Left lung (tissue), 10 donors: ENCODE measurements around the gene IFTAP. TPM values are rescaled to one million over a fixed set of nuclear protein-coding genes. Genes with fewer than 3 reads are reported as not detected.

ENCODE experiments used
- ATAC-seq: fragments of 200-7000 bp; cut with Tn5 transposase; one replicate; pipeline ENCODE4 v1.9.1; 2020; ENCODE audit warnings: moderate library complexity
- DNase-seq, 4 donors: peaks; one replicate each; pipeline ENCODE4 v3.0.0-alpha.2; 2013 to 2020
- H3K27ac ChIP-seq, 2 donors: fragments of 200-600 bp; sonication (generic) in 1 of 2; one replicate each; pipeline versions ENCODE4 v1.5.0 to v1.8.0; 2020 to 2021
- H3K27me3 ChIP-seq, 2 donors: fragments of 200-600 bp; sonication (generic) in 1 of 2; one replicate each; pipeline versions ENCODE4 v1.5.0 to v1.8.0; 2020 to 2021
- H3K36me3 ChIP-seq, 2 donors: fragments of 200-600 bp; sonication (generic) in 1 of 2; one replicate each; pipeline versions ENCODE4 v1.5.0 to v1.8.0; 2020 to 2021
- H3K4me1 ChIP-seq, 2 donors: fragments of 200-600 bp; one replicate each; pipeline ENCODE4 v1.8.0; 2021
- H3K4me3 ChIP-seq, 2 donors: fragments of 200-600 bp; sonication (generic) in 1 of 2; one replicate each; pipeline versions ENCODE4 v1.5.0 to v1.8.0; 2020 to 2021; ENCODE audit warnings: mild to moderate bottlenecking in 1 of 2
- H3K9me3 ChIP-seq, 2 donors: fragments of 200-600 bp; sonication (generic) in 1 of 2; one replicate each; pipeline versions ENCODE4 v1.5.0 to v1.8.0; 2020 to 2021
- CTCF ChIP-seq, 2 donors: fragments of 200-600 bp; sonication (generic) in 1 of 2; IDR thresholded peaks; one replicate each; pipeline versions ENCODE4 v1.5.0 to v1.8.0; 2021; ENCODE audit warnings: antibody characterized with exemption in 2 of 2
- intact Hi-C, 2 donors: fragments of 100-400 bp; cut with DNase I; formaldehyde crosslinking; loops; one replicate each; pipeline versions ENCODE4 v1.11.2 to v1.14.2; 2022
- polyA plus RNA-seq, 6 donors: library from polyadenylated mRNA; unstranded; fragments of 120-200 nt; gene quantifications; one replicate each; pipeline ENCODE4 v1.2.1, GENCODE V29; 2013; ENCODE audit not compliant: insufficient read length in 6 of 6
- total RNA-seq, 2 donors: library from RNA; stranded (reverse); fragmentation: NEBNext Ultra II Directional; extraction: Animal tissue kit (Norgen Biotek cat#: 25700); gene quantifications; one replicate each; pipeline ENCODE4 v1.2.1, GENCODE V29; 2021
- donor health status: DM: no; HTN: yes; CAD: no.
- donor health status: DM: no; HTN: no; CAD: no.

The IFTAP gene
- total and polyA plus RNA-seq, 8 donors: 11.8 to 53.9 (median 48.4) TPM

- DNase-seq: no peak
- no peaks in the 10 kb centered on the region for H3K36me3 ChIP-seq
- peaks cover 0 to 3% of the 10 kb centered on the region in 2 donors for H3K4me1 ChIP-seq
- H3K4me3 ChIP-seq: no peak within 1 kb of the TSS
- intact Hi-C loops: loop anchor here in 1 of 2 donors (10.0 kb wide), 2 partner anchors 97 to 177 kb away; no protein-coding TSS in a partner anchor
- H3K27ac ChIP-seq: no peak within 1 kb of the TSS
- no peak for ATAC-seq
- no peak for TF ChIP-seq CTCF (IDR thresholded peaks at IDR 0.05)
- no peaks in the 10 kb centered on the region for H3K9me3 ChIP-seq
- H3K27me3 ChIP-seq: peaks cover 0 to 4% of the 10 kb centered on the region in 2 donors
These were observed 26.6 kb upstream of the IFTAP start, which contains the start of gene RAG1 for GRCh38 chr11:36567694-36568093. RAG1 (plus strand) TSS chr11:36568007; CDS start chr11:36573305, 5,298 bp downstream.

DNA sequence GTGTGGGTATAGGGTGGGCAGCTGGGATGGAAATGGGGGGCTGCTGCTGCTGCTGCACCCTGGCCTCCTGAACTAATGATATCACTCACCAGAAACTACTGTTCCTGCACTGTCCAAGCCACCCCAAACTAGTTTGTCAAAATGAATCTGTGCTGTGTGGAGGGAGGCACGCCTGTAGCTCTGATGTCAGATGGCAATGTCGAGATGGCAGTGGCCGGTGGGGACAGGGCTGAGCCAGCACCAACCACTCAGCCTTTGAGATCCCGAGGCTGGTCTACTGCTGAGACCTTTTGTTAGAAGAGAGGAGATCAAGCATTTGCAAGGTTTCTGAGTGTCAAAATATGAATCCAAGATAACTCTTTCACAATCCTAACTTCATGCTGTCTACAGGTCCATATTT lies 25.2 kb upstream of the IFTAP start:
- Histone ChIP-seq H3K27me3 (peaks cover 0 to 4% of the 10 kb centered on the region in 2 donors), H3K4me3 (no peak overlapping the region), H3K9me3 (no peaks in the 10 kb centered on the region), H3K4me1 (peaks cover 0 to 3% of the 10 kb centered on the region in 2 donors), H3K36me3 (no peaks in the 10 kb centered on the region), H3K27ac (no peak overlapping the region)
- intact Hi-C loops: loop anchor here in 1 of 2 donors (10.0 kb wide), 2 partner anchors 96 to 176 kb away; no protein-coding TSS in a partner anchor
- no peak for TF ChIP-seq CTCF (IDR thresholded peaks at IDR 0.05)
- no peak for ATAC-seq
- DNase-seq: no peak

DNA sequence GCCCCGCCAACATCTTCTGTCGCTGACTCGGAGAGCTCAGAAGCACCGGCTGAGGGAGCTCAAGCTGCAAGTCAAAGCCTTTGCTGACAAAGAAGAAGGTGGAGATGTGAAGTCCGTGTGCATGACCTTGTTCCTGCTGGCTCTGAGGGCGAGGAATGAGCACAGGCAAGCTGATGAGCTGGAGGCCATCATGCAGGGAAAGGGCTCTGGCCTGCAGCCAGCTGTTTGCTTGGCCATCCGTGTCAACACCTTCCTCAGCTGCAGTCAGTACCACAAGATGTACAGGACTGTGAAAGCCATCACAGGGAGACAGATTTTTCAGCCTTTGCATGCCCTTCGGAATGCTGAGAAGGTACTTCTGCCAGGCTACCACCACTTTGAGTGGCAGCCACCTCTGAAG lies 19.8 kb upstream of the IFTAP start:
- ATAC-seq: no peak
- H3K9me3 ChIP-seq: no peaks in the 10 kb centered on the region
- H3K4me1 ChIP-seq: no peaks in the 10 kb centered on the region
- H3K4me3 ChIP-seq: no peak overlapping the region
- intact Hi-C loops: no loop called here
- H3K27me3 ChIP-seq: no peaks in the 10 kb centered on the region
- H3K36me3 ChIP-seq: no peaks in the 10 kb centered on the region
- DNase-seq: no peak
- no peak overlapping the region for H3K27ac ChIP-seq
- no peak for TF ChIP-seq CTCF (IDR thresholded peaks at IDR 0.05)

DNA sequence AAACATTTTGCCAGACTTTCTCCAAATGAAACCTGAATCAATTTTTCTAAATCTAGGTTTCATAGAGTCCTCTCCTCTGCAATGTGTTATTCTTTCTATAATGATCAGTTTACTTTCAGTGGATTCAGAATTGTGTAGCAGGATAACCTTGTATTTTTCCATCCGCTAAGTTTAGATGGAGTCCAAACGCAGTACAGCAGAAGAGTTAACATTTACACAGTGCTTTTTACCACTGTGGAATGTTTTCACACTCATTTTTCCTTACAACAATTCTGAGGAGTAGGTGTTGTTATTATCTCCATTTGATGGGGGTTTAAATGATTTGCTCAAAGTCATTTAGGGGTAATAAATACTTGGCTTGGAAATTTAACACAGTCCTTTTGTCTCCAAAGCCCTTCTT lies 16.9 kb upstream of the IFTAP start:
- no peak overlapping the region for H3K27ac ChIP-seq
- H3K9me3 ChIP-seq: peaks cover 0 to 5% of the 10 kb centered on the region in 2 donors
- no peaks in the 10 kb centered on the region for H3K36me3 ChIP-seq
- H3K4me3 ChIP-seq: no peak overlapping the region
- DNase-seq: no peak
- no peaks in the 10 kb centered on the region for H3K27me3 ChIP-seq
- intact Hi-C loops: no loop called here
- ATAC-seq: no peak
- no peak for TF ChIP-seq CTCF (IDR thresholded peaks at IDR 0.05)
- H3K4me1 ChIP-seq: no peaks in the 10 kb centered on the region

DNA sequence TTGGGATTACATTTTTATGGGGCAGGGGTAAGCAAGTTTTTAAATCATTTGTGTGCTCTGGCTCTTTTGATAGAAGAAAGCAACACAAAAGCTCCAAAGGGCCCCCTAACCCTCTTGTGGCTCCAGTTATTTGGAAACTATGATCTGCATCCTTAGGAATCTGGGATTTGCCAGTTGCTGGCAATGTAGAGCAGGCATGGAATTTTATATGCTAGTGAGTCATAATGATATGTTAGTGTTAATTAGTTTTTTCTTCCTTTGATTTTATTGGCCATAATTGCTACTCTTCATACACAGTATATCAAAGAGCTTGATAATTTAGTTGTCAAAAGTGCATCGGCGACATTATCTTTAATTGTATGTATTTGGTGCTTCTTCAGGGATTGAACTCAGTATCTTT lies 16.4 kb upstream of the IFTAP start:
- TF ChIP-seq CTCF (IDR thresholded peaks at IDR 0.05): no peak
- no peaks in the 10 kb centered on the region for H3K36me3 ChIP-seq
- intact Hi-C loops: no loop called here
- no peak overlapping the region for H3K4me3 ChIP-seq
- no peak overlapping the region for H3K27ac ChIP-seq
- DNase-seq (no peak), ATAC-seq (no peak)
- no peaks in the 10 kb centered on the region for H3K27me3 ChIP-seq
- peaks cover 0 to 5% of the 10 kb centered on the region in 2 donors for H3K9me3 ChIP-seq
- no peaks in the 10 kb centered on the region for H3K4me1 ChIP-seq
